Omental fat pad (tissue), 4 donors: ENCODE results near the gene PXT1. TPM values are rescaled to one million over a fixed set of nuclear protein-coding genes. Genes with fewer than 3 reads are reported as not detected.
"Not testable (repeated sequence)": the region's sequence is repeated elsewhere in the genome, so short reads cannot be mapped to it uniquely, and the experiment has no call there.

Experiments used
- ATAC-seq: fragments of 150-250 bp; one replicate; pipeline ENCODE4 v1.9.1; 2016; ENCODE audit warnings: mild to moderate bottlenecking, moderate library complexity; ENCODE audit not compliant: low FRiP score
- DNase-seq: peaks from one replicate; pipeline ENCODE4 v3.0.0-alpha.2; 2019; ENCODE audit warnings: low spot score
- total RNA-seq, 4 donors: library from RNA; depleted of rRNA; stranded (reverse); fragments of >200 nt; gene quantifications; one replicate each; pipeline ENCODE4 v1.1.0, GENCODE V29; 2016
- TF ChIP-seq, protein P1 (sequence below), 3 donors: fragments of 450-650 bp; IDR thresholded peaks; one replicate each; pipeline ENCODE4 v1.5.1; 2016 to 2017; ENCODE audit warnings: antibody characterized with exemption in 3 of 3, mild to moderate bottlenecking in 3 of 3, moderate library complexity in 2 of 3

Gene PXT1
- total RNA-seq, 4 donors from 2014 or later = not detected

GRCh38 chr6:36484736-36485135, 42.1 kb upstream of the PXT1 start:
- TF ChIP-seq, protein P1, sequence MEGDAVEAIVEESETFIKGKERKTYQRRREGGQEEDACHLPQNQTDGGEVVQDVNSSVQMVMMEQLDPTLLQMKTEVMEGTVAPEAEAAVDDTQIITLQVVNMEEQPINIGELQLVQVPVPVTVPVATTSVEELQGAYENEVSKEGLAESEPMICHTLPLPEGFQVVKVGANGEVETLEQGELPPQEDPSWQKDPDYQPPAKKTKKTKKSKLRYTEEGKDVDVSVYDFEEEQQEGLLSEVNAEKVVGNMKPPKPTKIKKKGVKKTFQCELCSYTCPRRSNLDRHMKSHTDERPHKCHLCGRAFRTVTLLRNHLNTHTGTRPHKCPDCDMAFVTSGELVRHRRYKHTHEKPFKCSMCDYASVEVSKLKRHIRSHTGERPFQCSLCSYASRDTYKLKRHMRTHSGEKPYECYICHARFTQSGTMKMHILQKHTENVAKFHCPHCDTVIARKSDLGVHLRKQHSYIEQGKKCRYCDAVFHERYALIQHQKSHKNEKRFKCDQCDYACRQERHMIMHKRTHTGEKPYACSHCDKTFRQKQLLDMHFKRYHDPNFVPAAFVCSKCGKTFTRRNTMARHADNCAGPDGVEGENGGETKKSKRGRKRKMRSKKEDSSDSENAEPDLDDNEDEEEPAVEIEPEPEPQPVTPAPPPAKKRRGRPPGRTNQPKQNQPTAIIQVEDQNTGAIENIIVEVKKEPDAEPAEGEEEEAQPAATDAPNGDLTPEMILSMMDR (IDR thresholded peaks at IDR 0.05) = no peak
- ATAC-seq = no peak
- no peak for DNase-seq

DNA sequence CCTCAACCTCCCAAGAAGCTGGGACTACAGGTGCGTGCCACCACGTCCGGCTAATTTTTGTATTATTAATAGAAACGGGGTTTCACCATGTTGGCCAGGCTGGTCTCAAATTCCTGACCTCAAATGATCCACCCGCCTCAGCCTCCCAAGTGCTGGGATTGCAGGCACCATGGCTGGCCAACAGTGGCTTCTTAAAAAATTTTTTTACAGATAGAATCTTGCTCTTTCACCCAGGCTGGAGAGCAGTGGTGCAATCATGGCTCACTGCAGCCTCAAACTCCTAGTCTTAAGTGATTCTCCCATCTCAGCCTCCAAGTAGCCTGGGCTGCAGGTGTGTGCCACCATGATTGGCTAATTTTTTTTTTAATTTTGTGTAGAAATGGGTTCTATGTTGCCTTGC, 40.7 kb upstream of the PXT1 start:
- ATAC-seq, DNase-seq: not testable (repeated sequence)

- ATAC-seq (no peak), DNase-seq (no peak)
- TF ChIP-seq, protein P1 (IDR thresholded peaks at IDR 0.05) = no peak
Observed at GRCh38 chr6:36479256-36479655, 36.6 kb upstream of the PXT1 start.

GRCh38 chr6:36478051-36478526, 35.4 kb upstream of the PXT1 start:
- no peak for DNase-seq
- no peak for ATAC-seq
- TF ChIP-seq, protein P1 (IDR thresholded peaks at IDR 0.05) = no peak

GRCh38 chr6:36469946-36470345, 27.3 kb upstream of the PXT1 start:
- TF ChIP-seq, protein P1 (IDR thresholded peaks at IDR 0.05) = no peak
- ATAC-seq (no peak), DNase-seq (no peak)

GRCh38 chr6:36469148-36469661, 26.6 kb upstream of the PXT1 start:
- TF ChIP-seq, protein P1 (IDR thresholded peaks at IDR 0.05) = no peak
- no peak for DNase-seq
- ATAC-seq = no peak

DNA sequence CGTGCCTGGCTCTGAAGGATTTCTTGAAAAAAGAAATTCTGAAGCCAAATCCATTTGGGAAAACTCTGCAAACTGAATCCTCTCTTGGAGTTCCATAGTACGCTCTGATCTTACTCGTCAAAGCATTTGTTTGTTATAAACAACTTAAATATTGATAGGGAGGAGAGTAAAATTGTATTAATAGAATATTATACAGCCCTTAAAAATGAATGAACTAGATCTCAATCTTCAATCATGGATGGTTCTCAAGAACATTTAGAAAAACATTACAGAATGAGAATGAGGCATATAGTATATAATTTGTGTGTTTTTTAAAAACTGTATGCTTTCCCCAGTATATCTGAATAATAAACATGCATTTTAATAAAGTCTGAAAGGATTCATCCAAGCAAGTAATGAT, 25.0 kb upstream of the PXT1 start:
- TF ChIP-seq, protein P1 (IDR thresholded peaks at IDR 0.05) = no peak
- ATAC-seq (no peak), DNase-seq (no peak)
